Measurements from ENCODE around the gene PYCR2.

DNA sequence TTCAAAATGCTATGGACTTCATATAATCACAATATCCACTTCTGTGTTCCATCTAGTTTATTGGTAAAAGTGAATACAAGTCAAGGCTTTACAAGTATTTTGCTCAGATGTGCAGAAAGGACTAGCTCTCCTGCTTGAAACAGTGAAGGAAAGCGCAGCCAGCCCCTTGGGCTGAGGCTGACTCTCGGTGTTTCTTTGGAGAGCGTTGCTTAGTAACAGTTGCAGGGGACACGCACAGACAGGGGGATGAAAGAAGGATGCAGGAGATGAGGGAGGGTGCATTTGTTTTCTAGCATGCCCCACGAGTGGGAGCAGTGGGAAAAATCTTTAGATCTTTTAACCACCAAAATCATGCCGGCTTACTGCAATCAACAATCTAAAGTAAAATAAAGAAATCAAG, 9.1 kb downstream of the PYCR2 start:
- TF ChIP-seq, protein P1, sequence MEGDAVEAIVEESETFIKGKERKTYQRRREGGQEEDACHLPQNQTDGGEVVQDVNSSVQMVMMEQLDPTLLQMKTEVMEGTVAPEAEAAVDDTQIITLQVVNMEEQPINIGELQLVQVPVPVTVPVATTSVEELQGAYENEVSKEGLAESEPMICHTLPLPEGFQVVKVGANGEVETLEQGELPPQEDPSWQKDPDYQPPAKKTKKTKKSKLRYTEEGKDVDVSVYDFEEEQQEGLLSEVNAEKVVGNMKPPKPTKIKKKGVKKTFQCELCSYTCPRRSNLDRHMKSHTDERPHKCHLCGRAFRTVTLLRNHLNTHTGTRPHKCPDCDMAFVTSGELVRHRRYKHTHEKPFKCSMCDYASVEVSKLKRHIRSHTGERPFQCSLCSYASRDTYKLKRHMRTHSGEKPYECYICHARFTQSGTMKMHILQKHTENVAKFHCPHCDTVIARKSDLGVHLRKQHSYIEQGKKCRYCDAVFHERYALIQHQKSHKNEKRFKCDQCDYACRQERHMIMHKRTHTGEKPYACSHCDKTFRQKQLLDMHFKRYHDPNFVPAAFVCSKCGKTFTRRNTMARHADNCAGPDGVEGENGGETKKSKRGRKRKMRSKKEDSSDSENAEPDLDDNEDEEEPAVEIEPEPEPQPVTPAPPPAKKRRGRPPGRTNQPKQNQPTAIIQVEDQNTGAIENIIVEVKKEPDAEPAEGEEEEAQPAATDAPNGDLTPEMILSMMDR (conservative IDR thresholded peaks at IDR 0.05; ENCODE audit: low read length) = no peak
- TF ChIP-seq EZH2phosphoT487 (IDR thresholded peaks at IDR 0.05; ENCODE audit: borderline replicate concordance, low read depth, low read length) = no peak
